ENCODE results near the gene PGAP1.

Gene PGAP1

GRCh38 chr2:196900843-196901242 is 25.7 kb downstream of the PGAP1 start:
- DNase-seq (ENCODE audit: low read depth in 1 of 2, low spot score in 1 of 2), result no peak

GRCh38 chr2:196899976-196900375 is 26.5 kb downstream of the PGAP1 start:
- no peak for DNase-seq (ENCODE audit: low read depth in 1 of 2, low spot score in 1 of 2)

DNA sequence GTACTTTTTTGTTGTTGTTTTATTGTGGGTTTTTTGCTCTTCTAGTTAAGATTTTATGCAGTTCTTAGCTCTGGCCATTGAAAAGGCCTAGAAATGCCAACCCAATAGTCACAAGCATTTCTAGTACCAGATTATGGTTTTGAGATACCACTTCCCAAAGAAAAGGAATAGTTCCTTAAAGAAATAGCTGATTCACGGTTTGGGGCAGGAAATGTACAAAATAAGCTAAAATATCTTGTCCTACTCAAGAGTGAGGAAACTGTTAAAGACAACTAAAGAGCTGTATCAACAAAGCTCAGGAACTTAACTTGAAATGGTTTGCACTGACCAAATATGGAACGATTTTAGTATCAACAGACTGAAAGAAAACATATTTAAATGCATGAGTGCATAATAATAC is 35.4 kb downstream of the PGAP1 start:
- no peak for DNase-seq (ENCODE audit: low read depth in 1 of 2, low spot score in 1 of 2)

DNA sequence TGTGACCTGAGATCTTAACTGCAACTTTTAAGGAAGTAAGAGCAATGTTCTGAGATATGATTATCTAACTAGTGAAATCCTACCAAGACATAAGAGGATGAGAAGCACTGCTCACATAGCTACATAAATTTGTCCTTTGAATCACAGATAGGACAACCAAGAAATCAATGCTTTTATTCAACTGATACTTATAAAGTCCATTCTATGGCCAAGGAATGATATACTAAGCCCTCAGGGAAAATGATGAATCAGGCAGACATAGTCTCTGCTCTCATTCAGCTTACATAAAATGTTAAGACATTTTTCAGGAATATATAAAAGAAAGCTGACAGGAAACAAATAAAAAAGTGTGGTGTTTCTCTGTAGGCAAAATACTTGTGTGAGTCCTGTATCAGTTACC is 39.1 kb downstream of the PGAP1 start:
- no peak for DNase-seq (ENCODE audit: low read depth in 1 of 2, low spot score in 1 of 2)

- no peak for DNase-seq (ENCODE audit: low read depth in 1 of 2, low spot score in 1 of 2)
Observed at GRCh38 chr2:196884368-196884767, 42.1 kb downstream of the PGAP1 start.

- DNase-seq (ENCODE audit: low read depth in 1 of 2, low spot score in 1 of 2), result no peak
Observed at GRCh38 chr2:196876364-196876763, 50.1 kb downstream of the PGAP1 start.

DNA sequence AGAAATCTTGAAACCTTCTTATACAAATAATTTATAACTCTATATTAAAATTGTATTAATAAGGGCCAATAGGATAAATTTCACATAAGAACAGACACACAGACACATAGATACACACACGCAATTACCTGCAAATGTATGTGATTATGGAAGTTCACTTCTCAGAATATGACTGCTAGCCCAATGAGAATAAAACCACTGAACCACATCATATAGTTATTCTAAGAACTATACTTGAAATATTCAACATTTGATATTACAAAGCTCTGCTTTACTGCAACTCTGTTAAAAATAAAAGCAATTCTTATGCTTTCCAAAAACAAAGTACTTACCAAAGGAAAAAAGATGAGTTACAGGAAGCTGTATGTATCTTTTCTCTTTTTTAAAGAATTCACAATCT is 51.1 kb downstream of the PGAP1 start:
- no peak for DNase-seq (ENCODE audit: low read depth in 1 of 2, low spot score in 1 of 2)

DNA sequence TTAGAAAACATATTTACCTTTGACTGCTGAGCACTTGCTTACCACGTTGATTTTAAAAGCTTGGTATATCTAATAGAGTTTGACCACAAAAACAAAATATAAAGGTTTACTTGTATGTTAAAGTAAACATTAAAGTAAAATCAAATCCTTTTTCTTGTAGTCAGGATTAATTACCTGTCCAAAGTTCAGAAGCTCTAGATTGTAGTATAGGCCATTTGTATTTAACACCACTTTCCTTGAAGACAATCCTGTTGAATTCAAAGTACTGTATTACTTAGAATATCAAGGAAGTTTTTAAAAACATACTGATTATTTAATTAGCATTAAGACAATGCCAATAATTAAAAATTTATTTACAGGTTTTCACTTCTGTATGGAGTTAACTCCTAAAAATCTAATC is 53.0 kb downstream of the PGAP1 start:
- DNase-seq (ENCODE audit: low read depth in 1 of 2, low spot score in 1 of 2), result no peak

DNA sequence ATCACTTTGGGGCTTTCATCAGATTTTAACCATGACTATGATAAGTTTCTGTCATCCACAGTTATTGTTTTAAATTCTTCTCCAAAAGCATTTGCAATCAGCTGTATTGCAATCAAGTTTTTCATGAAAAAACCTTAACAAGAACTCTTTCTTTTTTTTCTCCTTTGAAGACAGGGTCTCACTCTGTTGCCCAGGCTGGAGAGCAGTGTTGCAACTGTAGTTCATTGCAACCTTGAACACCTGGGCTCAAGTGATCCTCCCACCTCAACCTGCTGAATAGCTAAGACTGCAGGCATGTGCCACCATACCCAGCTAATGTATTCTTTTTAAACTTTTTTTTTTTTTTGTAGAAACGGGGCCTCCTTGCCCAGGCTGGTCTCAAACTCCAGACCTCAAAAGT is 71.9 kb downstream of the PGAP1 start:
- no peak for DNase-seq (ENCODE audit: low read depth in 1 of 2, low spot score in 1 of 2)

- DNase-seq (ENCODE audit: low read depth in 1 of 2, low spot score in 1 of 2), result no peak
Observed at GRCh38 chr2:196853301-196854087, 73.0 kb downstream of the PGAP1 start.

DNA sequence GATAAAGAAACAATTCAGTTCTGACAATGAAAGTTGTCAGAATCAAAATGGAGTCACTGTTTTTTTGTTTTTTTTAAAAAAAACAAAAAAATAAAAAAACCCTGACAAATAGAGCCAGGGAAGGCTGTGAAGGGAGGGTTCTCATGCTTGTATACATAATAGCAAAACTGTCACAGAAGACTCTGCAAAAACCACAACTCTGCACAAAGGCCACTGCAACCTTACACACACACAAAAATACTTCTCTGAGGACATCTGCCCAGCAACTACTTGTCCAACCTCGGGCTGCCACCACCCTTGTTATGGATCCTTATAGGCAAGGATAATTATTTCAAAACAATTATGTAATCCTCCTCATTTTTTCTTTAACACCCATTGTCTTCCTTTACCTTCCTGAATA is 75.4 kb downstream of the PGAP1 start:
- DNase-seq (ENCODE audit: low read depth in 1 of 2, low spot score in 1 of 2), result no peak

- DNase-seq (ENCODE audit: low read depth in 1 of 2, low spot score in 1 of 2), result no peak
Observed at GRCh38 chr2:196849895-196850294, 76.6 kb downstream of the PGAP1 start.

DNA sequence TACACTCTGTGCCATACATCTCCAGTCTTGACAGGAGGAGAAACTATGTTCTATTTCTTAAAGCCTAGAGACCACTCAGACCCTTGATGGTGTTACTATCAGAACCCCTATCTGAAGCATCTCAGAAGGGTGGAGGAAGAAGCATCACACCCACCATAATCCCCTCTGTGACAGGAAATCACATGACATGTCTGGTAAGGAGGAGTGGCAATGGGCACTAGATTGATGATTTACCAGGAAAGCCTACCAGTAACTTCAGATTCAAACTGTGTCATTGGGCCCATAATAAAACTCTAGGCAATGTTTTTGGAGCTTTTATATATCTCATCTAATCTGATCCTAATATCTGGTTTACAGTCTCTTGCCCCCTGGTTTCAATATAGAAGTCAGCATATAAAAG is 80.2 kb downstream of the PGAP1 start:
- no peak for DNase-seq (ENCODE audit: low read depth in 1 of 2, low spot score in 1 of 2)

DNA sequence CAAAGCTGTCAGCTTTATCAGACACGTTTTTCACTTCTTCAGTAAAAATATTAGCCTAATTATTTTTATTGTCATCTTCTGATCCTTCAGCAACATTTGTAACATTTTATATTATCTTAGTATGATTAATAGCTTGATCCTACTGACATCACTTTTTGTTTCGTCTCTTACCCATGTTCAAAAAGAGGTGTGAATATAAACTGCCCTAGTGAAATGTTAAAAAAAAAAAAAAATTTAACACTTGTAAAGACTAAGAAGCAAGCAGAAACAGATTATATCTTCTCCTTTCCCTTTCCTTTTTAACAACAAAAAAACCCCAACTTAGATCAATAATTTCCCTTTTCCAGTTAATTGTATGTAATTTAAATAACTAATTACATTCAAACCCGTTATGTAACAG is 81.1 kb downstream of the PGAP1 start:
- no peak for DNase-seq (ENCODE audit: low read depth in 1 of 2, low spot score in 1 of 2)

DNA sequence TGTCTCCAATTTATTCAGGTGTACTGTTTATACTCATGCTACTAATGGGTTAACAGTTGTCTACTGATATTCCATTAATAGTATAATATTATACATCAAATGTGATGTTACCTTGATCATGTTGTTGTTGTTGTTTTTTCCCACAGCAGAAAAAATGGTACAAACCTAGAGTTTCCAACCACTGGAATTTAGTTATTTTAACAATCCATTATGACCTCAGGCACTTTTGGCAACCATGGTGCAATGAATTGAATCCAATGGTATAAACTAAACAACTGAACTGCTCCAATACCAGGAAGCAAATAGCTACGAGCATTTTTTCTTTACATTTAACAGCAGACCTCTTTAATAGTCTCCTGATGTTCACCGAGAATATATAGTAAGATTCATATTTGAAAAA is 86.3 kb downstream of the PGAP1 start:
- DNase-seq (ENCODE audit: low read depth in 1 of 2, low spot score in 1 of 2), result no peak

DNA sequence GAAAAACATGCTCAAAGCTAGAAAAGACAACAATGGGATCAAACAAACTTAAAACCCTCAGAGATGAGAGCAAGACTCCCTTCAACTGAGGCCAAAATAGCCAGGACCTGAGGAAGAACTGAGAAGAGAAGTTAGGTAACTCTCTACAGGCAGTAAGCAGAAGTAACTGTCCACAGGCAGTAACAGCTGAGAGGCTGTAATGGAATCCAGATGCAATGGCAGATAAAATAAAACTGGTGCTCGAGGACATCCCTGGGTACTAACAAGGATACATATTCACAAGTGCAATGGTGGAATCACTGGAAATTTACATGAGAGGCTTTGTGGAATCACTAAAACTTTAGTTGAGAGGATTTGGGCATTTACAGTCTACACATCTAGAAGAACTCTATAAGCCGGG is 86.9 kb downstream of the PGAP1 start:
- no peak for DNase-seq (ENCODE audit: low read depth in 1 of 2, low spot score in 1 of 2)

DNA sequence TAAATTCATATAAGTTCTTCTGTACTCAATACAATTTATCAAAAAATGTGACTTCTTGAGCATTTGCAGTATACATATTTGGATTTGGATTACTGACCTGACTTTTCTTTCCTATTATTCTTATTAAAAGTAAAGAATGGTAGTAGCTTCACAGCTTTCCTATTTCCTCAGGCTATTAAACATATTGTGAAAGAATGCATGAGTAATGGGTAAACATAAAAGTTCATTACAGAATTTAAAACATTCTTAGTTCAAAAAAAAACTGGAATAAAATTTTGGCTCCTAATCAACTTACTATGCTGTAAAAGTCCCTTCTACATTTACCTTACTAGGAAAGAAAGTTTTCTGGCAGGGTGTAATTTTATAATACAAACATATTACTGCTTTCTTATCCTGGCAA is 90.1 kb downstream of the PGAP1 start:
- DNase-seq (ENCODE audit: low read depth in 1 of 2, low spot score in 1 of 2), result no peak

GRCh38 chr2:196830701-196831100 is 95.8 kb downstream of the PGAP1 start:
- no peak for DNase-seq (ENCODE audit: low read depth in 1 of 2, low spot score in 1 of 2)

DNA sequence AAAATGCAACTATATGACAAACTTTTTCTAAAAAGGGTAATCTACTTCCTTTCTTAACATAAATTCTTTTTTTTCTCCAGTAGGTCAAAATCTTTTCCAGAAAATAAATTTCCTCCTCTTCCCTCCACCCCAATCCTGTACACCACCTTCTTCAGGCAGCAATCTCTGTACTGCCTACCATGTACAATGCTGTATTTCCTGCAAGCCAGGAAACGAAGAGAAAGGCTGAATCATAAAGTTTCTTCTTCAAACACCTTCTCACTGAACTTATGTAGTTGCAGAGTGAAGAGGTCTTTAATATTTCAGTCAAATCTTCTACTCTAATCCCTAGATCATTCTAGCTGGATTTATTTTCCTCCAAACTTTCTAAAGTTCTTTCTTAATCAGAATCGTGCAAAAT is 99.2 kb downstream of the PGAP1 start:
- no peak for DNase-seq (ENCODE audit: low read depth in 1 of 2, low spot score in 1 of 2)

DNA sequence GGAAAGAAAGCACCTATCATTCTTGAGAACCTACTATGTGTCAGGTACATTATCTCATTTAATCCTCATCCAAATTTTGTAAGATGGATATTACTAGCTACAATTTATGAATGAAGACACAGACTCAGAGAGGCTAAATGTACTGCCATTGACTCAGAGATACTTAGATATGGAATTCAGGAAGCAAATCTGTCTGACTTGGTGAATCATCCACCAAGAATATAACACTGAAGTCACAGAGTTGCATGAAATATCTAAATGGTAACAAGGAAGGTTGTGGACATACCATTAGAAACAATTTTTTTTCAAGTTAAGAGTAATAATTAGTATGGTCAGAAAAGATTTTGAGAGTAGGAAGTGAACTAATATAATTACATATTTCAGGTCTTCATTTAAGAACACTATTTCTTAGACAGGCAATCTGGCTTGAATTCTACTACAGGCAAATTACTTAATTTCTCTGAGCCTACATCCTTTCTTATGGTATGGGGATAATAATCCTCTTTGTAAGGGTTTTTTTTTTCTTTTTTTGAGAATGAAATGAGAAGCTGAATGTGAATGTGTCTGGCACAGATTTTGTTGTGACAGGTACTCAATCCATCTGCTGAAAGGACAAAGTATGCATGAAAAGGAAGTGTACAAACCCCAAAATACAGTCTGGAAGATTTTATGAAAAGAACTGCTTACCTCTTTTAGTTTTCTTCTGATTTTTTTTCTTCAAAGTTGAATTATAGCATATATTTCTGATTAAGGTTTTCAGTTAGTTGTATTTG is 102.6 kb downstream of the PGAP1 start:
- DNase-seq (ENCODE audit: low read depth in 1 of 2, low spot score in 1 of 2), result no peak

DNA sequence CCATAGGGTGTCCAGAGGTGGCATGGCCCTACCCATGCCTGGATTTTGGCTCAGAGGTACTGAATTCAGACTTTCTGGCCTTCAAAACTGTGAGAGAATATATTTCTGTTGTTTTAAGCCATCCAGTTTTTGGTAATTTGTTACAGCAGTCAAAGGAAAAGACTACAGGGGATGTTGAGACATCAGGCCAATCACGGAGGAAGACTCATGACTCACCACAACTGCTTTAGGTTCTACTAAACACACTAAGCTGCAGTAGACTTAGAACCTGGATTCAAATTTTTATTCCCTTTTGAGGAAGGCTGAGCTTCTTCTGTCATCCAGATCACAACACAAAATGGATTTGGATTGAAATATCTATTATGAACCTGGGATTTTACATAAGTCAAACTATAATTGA is 105.3 kb downstream of the PGAP1 start:
- DNase-seq (ENCODE audit: low read depth in 1 of 2, low spot score in 1 of 2), result no peak

GRCh38 chr2:196809260-196809659 is 117.2 kb downstream of the PGAP1 start, which contains the start of gene C2orf66:
C2orf66 (minus strand) TSS chr2:196809355; CDS start chr2:196809336, 19 bp downstream.
- DNase-seq (ENCODE audit: low read depth in 1 of 2, low spot score in 1 of 2), result no peak
